RWPE1 (cell line): ENCODE results near the gene RPS14.

ENCODE experiments used
- CTCF ChIA-PET: fragments of 350-600 bp; sonication (Branson Sonifier 250); formaldehyde crosslinking; extraction: SDS; loops from one replicate; lab custom pipeline; 2021; lab: Yijun Ruan, JAX
- POLR2A ChIA-PET: fragments of 400-600 bp; formaldehyde crosslinking; extraction: SDS; loops from one replicate; lab custom pipeline; 2020; ENCODE audit warnings: antibody characterized with exemption; ENCODE audit not compliant: low non-redundant PET; lab: Yijun Ruan, JAX
- DNase-seq: peaks from one replicate; pipeline ENCODE4 v3.0.0; 2012; ENCODE audit warnings: low spot score
- H3K27ac ChIP-seq: fragments of 450-650 bp; 2 replicates; pipeline ENCODE4 v1.5.1; 2017
- CTCF ChIP-seq: fragments of 450-650 bp; conservative IDR thresholded peaks from 2 replicates; pipeline ENCODE4 v1.5.1; 2017; ENCODE audit warnings: low read depth, mild to moderate bottlenecking

The RPS14 gene

GRCh38 chr5:150449517-150450339 lies at the start of gene RPS14:
TSS of gene RPS14 (minus strand) at chr5:150449739. CDS start at chr5:150447733, 2,006 bp downstream.
- TF ChIP-seq CTCF, result peak; percentile 98
- POLR2A ChIA-PET, result interaction anchor here (0.5 to 0.6 kb wide), 2 partner anchors 36 to 173 kb away, joined by 3 read pairs; no protein-coding TSS in a partner anchor
- CTCF ChIA-PET, result interaction anchor here (0.5 to 2.2 kb wide), 20 partner anchors 10 to 1318 kb away, joined by 3 to 8 read pairs (median 3); no protein-coding TSS in a partner anchor
- DNase-seq, result peak; percentile 98
- H3K27ac ChIP-seq, result peak within 1 kb of the TSS; percentile 94

- ChIA-PET POLR2A (no interaction called here), CTCF (interaction anchor here (0.6 to 2.2 kb wide), 2 partner anchors 19 to 40 kb away, joined by 3 to 7 read pairs; no protein-coding TSS in a partner anchor)
- no peak for DNase-seq
- TF ChIP-seq CTCF, result no peak
- peak overlapping the region; percentile 97 for H3K27ac ChIP-seq
These were observed 49.4 kb upstream of the RPS14 start for GRCh38 chr5:150498971-150499370.

GRCh38 chr5:150498501-150498900 lies 49.0 kb upstream of the RPS14 start:
- ChIA-PET POLR2A (interaction anchor here (0.6 kb wide), 2 partner anchors 40 to 1436 kb away, joined by 3 to 5 read pairs; partner anchors contain the start of gene SH3TC2), CTCF (interaction anchor here (1.5 to 2.2 kb wide), 2 partner anchors 11 to 40 kb away, joined by 7 read pairs; no protein-coding TSS in a partner anchor)
- H3K27ac ChIP-seq, result peak overlapping the region; percentile 97
- DNase-seq, result no peak
- TF ChIP-seq CTCF, result no peak

GRCh38 chr5:150497989-150498317 lies 48.4 kb upstream of the RPS14 start:
- TF ChIP-seq CTCF, result no peak
- H3K27ac ChIP-seq, result peak overlapping the region; percentile 97
- POLR2A ChIA-PET, result interaction anchor here (0.6 to 1.0 kb wide), 3 partner anchors 12 to 1435 kb away, joined by 3 to 5 read pairs (median 3); partner anchors contain the start of gene SH3TC2
- CTCF ChIA-PET, result interaction anchor here (1.5 to 2.2 kb wide), 2 partner anchors 11 to 39 kb away, joined by 7 read pairs; no protein-coding TSS in a partner anchor
- no peak for DNase-seq

- ChIA-PET CTCF (interaction anchor here (0.6 to 2.2 kb wide), 6 partner anchors 10 to 177 kb away, joined by 3 to 7 read pairs (median 3); no protein-coding TSS in a partner anchor), POLR2A (interaction anchor here (1.0 kb wide), 1 partner anchor 11 kb away, joined by 3 read pairs; no protein-coding TSS in a partner anchor)
- H3K27ac ChIP-seq, result peak overlapping the region; percentile 97
- DNase-seq, result peak; percentile 99
- no peak for TF ChIP-seq CTCF
These were observed 47.9 kb upstream of the RPS14 start for GRCh38 chr5:150497274-150497988.

GRCh38 chr5:150496534-150496933 lies 47.0 kb upstream of the RPS14 start:
- POLR2A ChIA-PET, result no interaction called here
- TF ChIP-seq CTCF, result no peak

More at GRCh38 chr5:150496534-150496933, 47.0 kb upstream of the RPS14 start:
- CTCF ChIA-PET, result interaction anchor here (0.7 to 1.1 kb wide), 2 partner anchors 21 to 23 kb away, joined by 3 read pairs; no protein-coding TSS in a partner anchor
- no peak for DNase-seq
- peak overlapping the region; percentile 97 for H3K27ac ChIP-seq
